Chondrocyte (in vitro differentiated cells): ENCODE results near the gene AUTS2. TPM values are rescaled to one million over a fixed set of nuclear protein-coding genes. Genes with fewer than 3 reads are reported as not detected.
A peak's percentile ranks its signal among the peaks of the same experiment; 100 is the strongest.
"Not testable (repeated sequence)": the region's sequence is repeated elsewhere in the genome, so short reads cannot be mapped to it uniquely, and the experiment has no call there.

ENCODE experiments used
- DNase-seq: peaks from one replicate; pipeline ENCODE4 v3.0.0; 2021; ENCODE audit warnings: mixed read lengths, low spot score
- H3K27ac Mint-ChIP-seq: one replicate; pipeline ENCODE4 v1.8.0; 2021; ENCODE audit warnings: mild to moderate bottlenecking, moderate library complexity, mixed read lengths; ENCODE audit not compliant: unreplicated experiment
- H3K27me3 Mint-ChIP-seq: 2 replicates; pipeline ENCODE4 v1.8.0; 2021; ENCODE audit warnings: low read depth, mixed read lengths
- H3K36me3 Mint-ChIP-seq: 2 replicates; pipeline ENCODE4 v1.8.0; 2021; ENCODE audit warnings: low read depth, mixed read lengths
- H3K4me1 Mint-ChIP-seq: 2 replicates; pipeline ENCODE4 v1.8.0; 2021; ENCODE audit warnings: low read depth, mild to moderate bottlenecking, mixed read lengths
- H3K4me3 Mint-ChIP-seq: one replicate; pipeline ENCODE4 v1.8.0; 2021; ENCODE audit warnings: mild to moderate bottlenecking, moderate library complexity, mixed read lengths; ENCODE audit not compliant: unreplicated experiment
- H3K9me3 Mint-ChIP-seq: 2 replicates; pipeline ENCODE4 v1.8.0; 2021; ENCODE audit warnings: low read depth, mixed read lengths
- total RNA-seq: library from RNA; stranded (reverse); gene quantifications from 3 replicates; pipeline ENCODE4 v1.2.1, GENCODE V29; 2021
- TF ChIP-seq, protein P1 (sequence below): fragments of 200-600 bp; sonication (generic); IDR thresholded peaks from 2 replicates; pipeline ENCODE4 v1.5.0; 2021; ENCODE audit warnings: antibody characterized with exemption, mild to moderate bottlenecking, moderate library complexity

The AUTS2 gene
- total RNA-seq, 1 donor from 2014 or later, result 31.5 TPM

DNA sequence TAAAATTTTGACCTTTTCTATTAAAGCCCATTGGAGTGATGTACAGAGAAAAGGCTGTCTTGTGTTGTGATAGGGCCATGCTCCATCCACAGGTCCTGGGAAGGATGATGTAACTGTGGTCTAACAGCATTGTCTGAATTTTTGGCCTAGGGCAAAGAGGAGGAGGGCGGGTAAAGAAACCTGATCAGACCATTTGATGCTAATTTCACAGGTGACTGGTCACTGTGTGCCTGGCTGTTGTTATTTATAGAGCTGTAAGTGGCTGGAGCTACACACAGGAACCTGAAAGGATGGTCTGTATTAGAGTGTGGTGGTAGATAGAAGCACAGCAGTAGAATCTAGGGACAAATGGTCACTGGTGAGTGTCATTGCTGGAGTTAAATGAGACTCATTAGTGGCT lies 182.1 kb downstream of the AUTS2 start:
- no peak overlapping the region for H3K27ac Mint-ChIP-seq
- H3K9me3 Mint-ChIP-seq, result no peaks in the 10 kb centered on the region
- peaks cover 52% of the 10 kb centered on the region for H3K4me1 Mint-ChIP-seq
- no peak for DNase-seq
- TF ChIP-seq, protein P1, sequence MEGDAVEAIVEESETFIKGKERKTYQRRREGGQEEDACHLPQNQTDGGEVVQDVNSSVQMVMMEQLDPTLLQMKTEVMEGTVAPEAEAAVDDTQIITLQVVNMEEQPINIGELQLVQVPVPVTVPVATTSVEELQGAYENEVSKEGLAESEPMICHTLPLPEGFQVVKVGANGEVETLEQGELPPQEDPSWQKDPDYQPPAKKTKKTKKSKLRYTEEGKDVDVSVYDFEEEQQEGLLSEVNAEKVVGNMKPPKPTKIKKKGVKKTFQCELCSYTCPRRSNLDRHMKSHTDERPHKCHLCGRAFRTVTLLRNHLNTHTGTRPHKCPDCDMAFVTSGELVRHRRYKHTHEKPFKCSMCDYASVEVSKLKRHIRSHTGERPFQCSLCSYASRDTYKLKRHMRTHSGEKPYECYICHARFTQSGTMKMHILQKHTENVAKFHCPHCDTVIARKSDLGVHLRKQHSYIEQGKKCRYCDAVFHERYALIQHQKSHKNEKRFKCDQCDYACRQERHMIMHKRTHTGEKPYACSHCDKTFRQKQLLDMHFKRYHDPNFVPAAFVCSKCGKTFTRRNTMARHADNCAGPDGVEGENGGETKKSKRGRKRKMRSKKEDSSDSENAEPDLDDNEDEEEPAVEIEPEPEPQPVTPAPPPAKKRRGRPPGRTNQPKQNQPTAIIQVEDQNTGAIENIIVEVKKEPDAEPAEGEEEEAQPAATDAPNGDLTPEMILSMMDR, result no peak
- no peaks in the 10 kb centered on the region for H3K27me3 Mint-ChIP-seq
- H3K36me3 Mint-ChIP-seq, result no peaks in the 10 kb centered on the region
- H3K4me3 Mint-ChIP-seq, result no peak overlapping the region

DNA sequence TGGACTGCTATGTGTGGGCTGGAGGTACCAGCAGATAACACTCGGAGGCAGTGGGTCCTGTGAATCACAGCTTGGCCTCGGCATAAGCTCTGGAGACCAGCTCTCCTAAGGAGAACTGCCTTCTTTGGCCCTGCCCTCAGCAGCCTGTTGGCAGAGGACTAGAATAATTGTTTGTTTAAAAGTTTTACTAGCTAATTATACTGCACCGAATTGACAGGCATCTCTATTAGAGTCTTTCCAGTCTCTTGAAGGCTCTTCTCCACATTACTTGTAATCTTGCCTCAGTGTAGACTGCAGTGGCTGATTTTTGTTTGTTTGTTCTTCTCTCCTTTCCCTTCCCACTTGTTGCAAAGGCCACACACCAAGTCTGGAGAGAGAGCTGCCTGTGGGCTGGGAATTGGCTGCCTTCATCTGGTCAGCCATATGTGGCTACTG lies 183.2 kb downstream of the AUTS2 start:
- H3K4me3 Mint-ChIP-seq, result no peak overlapping the region
- H3K36me3 Mint-ChIP-seq, result no peaks in the 10 kb centered on the region
- no peak for DNase-seq
- no peaks in the 10 kb centered on the region for H3K9me3 Mint-ChIP-seq
- H3K4me1 Mint-ChIP-seq, result peaks cover 46% of the 10 kb centered on the region
- TF ChIP-seq, protein P1, result no peak
- no peaks in the 10 kb centered on the region for H3K27me3 Mint-ChIP-seq
- H3K27ac Mint-ChIP-seq, result peak overlapping the region; percentile 18

DNA sequence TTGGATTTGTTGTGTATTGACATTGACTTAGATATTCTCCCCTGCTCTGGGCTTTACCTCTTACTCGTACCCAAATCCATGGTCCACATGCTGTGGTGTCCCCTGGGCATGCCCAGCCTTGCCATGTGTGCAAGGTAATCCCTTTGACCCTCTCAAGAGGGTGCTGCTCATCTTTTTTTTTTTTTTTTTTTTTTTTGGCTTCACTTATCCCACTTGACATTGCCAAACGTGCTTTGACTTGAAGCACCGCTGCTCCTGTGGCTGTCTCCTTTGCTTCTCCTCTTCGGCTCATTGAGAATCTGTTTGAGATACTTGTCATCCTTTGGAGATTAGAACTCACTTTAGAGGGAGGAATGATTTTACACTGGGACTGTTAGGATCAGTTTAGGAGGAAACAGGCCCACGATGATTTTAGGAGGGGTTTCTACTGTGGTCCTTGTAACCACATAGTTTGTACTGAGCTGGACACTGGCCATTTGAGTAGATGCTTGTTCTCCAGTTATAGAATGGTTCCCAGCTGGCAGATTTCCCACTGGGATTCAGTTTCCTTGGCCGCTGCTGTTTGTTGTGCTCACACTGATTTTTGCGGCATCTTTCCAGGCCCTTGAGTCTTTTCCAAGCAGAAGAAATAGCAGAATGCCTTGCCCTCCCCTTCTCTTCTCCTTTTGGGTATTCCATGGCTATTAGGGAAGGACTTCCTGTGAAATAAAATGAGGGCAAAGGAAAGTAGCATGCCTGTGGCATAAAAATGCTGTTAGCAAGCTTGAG lies 184.8 kb downstream of the AUTS2 start:
- no peaks in the 10 kb centered on the region for H3K9me3 Mint-ChIP-seq
- peak overlapping the region; percentile 58 for H3K27ac Mint-ChIP-seq
- no peak overlapping the region for H3K4me3 Mint-ChIP-seq
- TF ChIP-seq, protein P1, result no peak
- H3K27me3 Mint-ChIP-seq, result no peaks in the 10 kb centered on the region
- no peak for DNase-seq
- peaks cover 40% of the 10 kb centered on the region for H3K4me1 Mint-ChIP-seq
- H3K36me3 Mint-ChIP-seq, result no peaks in the 10 kb centered on the region

DNA sequence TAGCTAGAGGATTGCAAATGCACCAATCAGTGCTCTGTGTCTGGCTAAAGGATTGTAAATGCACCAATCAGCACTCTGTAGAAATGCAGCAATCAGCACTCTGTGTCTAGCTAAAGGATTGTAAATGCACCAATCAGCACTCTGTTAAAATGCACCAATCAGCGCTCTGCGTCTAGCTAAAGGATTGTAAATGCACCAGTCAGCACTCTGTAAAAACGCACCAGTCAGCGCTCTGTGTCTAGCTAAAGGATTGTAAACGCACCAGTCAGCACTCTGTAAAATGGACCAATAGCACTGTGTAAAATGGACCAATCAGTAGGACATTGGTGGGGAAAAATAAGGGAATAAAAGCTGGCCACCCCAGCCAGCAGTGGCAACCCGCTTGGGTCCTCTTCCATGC lies 187.9 kb downstream of the AUTS2 start:
- H3K36me3 Mint-ChIP-seq, H3K9me3 Mint-ChIP-seq, DNase-seq, H3K4me3 Mint-ChIP-seq, H3K27me3 Mint-ChIP-seq, H3K27ac Mint-ChIP-seq: not testable (repeated sequence)
- peaks cover 48% of the 10 kb centered on the region for H3K4me1 Mint-ChIP-seq

DNA sequence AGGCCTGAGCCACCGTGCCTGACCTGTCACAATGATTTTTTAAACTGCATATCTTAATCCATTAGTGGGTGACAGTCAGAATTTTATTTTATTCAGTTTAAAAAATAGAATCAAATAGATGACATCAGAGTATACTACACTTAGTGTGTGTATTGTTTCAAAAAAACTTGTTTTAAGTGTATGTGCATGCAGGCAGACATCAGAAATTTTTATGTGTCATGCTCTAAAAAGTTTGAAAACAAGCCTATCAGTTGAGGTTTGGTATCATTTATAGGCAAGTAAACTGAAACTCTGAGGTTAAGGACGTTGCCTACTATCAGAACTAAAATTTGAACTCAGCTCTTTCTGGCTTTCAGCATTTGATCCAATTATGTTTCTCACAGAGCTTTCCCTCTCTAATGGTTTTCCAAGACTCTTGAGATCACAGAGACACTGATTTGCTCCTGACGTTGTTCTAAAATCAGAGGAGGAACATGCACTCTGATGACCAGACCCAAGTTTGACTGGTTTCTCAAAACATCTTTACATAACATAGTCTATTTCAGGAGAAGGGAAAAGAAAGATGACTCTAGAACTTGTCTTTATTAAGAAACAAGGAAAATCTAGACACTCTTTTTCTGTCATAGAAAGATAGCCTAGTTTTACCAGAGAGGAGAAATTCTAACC lies 188.6 kb downstream of the AUTS2 start:
- Mint-ChIP-seq H3K9me3 (no peaks in the 10 kb centered on the region), H3K4me1 (peaks cover 41% of the 10 kb centered on the region), H3K4me3 (no peak overlapping the region), H3K27me3 (no peaks in the 10 kb centered on the region), H3K36me3 (no peaks in the 10 kb centered on the region), H3K27ac (no peak overlapping the region)
- TF ChIP-seq, protein P1, result no peak
- DNase-seq, result no peak
